Endothelial cell of umbilical vein (primary cell): ENCODE data around the gene PELI2.

Experiments used
- CTCF ChIP-seq, 2 donors: IDR thresholded peaks; 1 replicate in 1 of 2; 2 replicates in 1 of 2; pipeline ENCODE4 v1.5.1; 2011; ENCODE audit warnings: low read length in 2 of 2, mild to moderate bottlenecking in 2 of 2, moderate library complexity in 2 of 2, control low read depth in 1 of 2, inconsistent platforms in 1 of 2, low read depth in 1 of 2; ENCODE audit not compliant: insufficient read depth in 1 of 2; ENCODE audit errors: extremely low read depth in 1 of 2
- FOS ChIP-seq: IDR thresholded peaks from 2 replicates; pipeline ENCODE4 v1.6.1; 2011; ENCODE audit warnings: mild to moderate bottlenecking, low read length, moderate library complexity, borderline replicate concordance; ENCODE audit not compliant: insufficient read depth
- MYC ChIP-seq: IDR thresholded peaks from one replicate; pipeline ENCODE4 v1.6.1; 2011; ENCODE audit warnings: mild to moderate bottlenecking, low read depth, low read length
- POLR2A ChIP-seq: IDR thresholded peaks from 2 replicates; pipeline ENCODE4 v1.6.1; 2012; ENCODE audit warnings: low read depth, mild to moderate bottlenecking, control low read depth, low read length
- POLR2AphosphoS5 ChIP-seq: IDR thresholded peaks from 2 replicates; pipeline ENCODE4 v1.6.1; 2012; ENCODE audit warnings: low read depth, mild to moderate bottlenecking, control low read depth, low read length, moderate library complexity; ENCODE audit not compliant: insufficient read depth

- no peak for TF ChIP-seq POLR2A
- no peak for TF ChIP-seq CTCF (IDR thresholded peaks at IDR 0.05; ENCODE audit: extremely low read depth in 1 of 2, insufficient read depth in 1 of 2, low read depth in 1 of 2, low read length in 2 of 2)
- no peak for TF ChIP-seq POLR2AphosphoS5
- TF ChIP-seq MYC = no peak
- TF ChIP-seq FOS = no peak
These were observed 92.9 kb downstream of the PELI2 start for GRCh38 chr14:56211084-56211483.
